Ovary (tissue), 3 donors: Measurements from ENCODE around the gene GLI3.

Experiments
- CTCF ChIP-seq, 3 donors: fragments of 450-650 bp in 2 of 3; fragments of 200-600 bp in 1 of 3; IDR thresholded peaks; one replicate each; pipeline versions ENCODE4 v1.5.1 to v1.8.0; 2016 to 2022; ENCODE audit warnings: antibody characterized with exemption in 3 of 3, mild to moderate bottlenecking in 1 of 3
- POLR2A ChIP-seq: fragments of 450-650 bp; IDR thresholded peaks from one replicate; pipeline ENCODE4 v1.6.1; 2017; ENCODE audit warnings: antibody characterized with exemption, mild to moderate bottlenecking, moderate library complexity
- donor health status: DM: no; HTN: no; CAD: no.

GRCh38 chr7:41925946-41926345, 311.1 kb downstream of the GLI3 start:
- TF ChIP-seq POLR2A = no peak
- TF ChIP-seq CTCF (IDR thresholded peaks at IDR 0.05) = no peak
